NCI-H2227 treated with DMSO at 0.1 percent for 48 hours (cell line): ENCODE data around the gene TGFA.

ENCODE experiments used
- DNase-seq: peaks from one replicate; lab custom pipeline; 2025; lab: John Stamatoyannopoulos, UW

The TGFA gene

DNA sequence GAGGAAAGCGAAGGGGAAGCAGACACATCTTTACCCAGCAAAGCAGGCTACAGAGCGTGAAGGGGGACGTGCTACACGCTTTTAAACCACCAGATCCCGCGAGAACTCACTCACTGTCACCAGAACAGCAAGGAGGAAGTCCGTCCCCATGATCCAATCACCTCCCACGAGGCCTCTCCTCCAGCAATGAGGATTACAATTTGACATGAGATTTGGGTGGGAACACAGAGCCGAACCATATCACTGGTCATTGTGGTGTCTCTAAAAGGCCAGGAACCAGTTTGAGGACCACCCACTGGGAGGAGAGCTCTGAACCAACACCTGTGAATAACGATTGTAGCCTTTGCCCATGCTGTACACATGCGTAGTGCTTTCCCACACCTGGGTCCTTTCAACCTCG, 135.1 kb downstream of the TGFA start:
- no peak for DNase-seq

DNA sequence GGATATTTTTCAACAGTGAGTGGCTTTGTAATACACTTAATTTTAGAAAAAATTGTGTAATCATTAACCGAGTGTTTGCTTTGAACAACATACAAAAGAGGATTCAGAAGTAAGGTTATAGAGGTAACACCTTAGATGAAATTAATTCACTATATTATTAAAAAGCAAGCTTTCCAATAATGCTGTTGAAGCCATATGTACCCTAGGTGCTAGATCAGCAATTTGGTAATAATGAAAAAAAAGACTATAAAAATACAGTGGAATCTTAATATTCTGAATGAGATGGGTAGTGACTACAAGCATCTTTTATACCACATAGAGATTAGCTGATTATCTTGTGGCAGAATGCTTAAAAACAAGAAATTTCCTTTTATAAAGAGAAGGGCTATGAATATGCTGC, 136.6 kb downstream of the TGFA start:
- DNase-seq, result no peak

DNA sequence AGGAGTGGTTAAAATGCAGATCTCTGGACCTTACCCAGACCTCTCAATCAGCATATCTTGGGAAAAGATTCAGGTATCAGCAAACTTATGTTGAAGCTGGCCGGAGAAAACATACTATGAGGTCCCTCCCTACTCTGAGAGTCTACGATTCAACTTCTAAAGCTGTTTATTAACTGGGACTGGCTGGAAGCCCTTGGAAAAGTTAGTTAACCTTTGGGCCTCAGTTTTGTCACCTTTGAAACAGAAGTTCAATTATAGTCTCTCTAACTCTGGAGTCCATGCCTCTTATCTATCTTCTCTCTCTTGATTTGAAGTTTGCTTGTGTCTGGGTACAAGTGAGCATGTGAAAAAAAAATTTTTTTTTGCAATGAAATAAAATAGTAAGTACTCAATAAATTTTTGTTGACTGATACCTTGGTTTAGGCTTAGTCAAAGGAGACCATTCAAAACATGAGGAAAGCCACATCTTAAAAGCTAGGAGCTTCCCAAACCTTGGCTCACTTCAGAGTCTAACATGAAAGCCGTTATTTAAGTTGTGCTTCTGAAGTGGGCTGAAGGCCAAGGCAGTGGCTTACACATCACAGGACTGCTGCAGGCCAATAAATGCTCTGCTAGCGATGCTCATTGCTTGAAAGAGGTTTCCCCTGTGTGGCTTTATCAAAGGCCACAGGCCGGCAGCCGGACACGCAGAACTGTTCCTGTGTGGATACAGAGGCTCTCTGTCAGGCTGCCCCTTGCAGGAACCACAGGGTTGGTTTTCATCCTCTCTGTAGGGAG, 141.1 kb downstream of the TGFA start:
- DNase-seq, result no peak

DNA sequence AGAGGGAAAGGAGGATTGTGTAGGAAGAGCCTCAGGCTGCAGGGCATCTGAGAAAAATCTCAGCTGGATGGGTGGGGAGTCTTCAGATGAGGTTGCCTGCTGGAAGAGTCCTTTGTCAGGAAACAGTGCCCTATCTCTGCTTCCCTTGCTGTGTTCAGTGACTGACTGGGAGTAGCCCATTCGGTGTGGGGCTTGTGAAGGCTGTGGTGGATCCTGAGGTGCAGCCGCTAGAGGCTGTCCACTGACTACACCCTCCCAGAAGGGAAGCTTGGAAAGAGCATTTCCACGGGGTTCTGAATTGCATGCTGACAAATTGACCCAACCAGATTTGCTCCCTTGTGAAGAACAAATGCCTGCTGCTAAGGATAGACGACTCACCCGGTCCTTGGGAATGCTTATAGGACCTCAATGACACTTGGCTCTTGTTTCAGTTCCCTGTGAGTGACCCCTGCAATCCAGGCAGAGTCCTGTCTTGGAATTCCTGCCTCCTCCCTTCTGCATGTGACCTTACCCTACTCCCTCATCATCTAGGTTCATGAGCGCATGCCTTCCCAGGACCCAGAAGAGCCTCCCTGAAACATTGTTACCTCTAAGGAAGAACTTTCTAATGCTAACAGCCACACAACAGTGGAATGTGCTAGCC, 142.0 kb downstream of the TGFA start:
- DNase-seq, result no peak

DNA sequence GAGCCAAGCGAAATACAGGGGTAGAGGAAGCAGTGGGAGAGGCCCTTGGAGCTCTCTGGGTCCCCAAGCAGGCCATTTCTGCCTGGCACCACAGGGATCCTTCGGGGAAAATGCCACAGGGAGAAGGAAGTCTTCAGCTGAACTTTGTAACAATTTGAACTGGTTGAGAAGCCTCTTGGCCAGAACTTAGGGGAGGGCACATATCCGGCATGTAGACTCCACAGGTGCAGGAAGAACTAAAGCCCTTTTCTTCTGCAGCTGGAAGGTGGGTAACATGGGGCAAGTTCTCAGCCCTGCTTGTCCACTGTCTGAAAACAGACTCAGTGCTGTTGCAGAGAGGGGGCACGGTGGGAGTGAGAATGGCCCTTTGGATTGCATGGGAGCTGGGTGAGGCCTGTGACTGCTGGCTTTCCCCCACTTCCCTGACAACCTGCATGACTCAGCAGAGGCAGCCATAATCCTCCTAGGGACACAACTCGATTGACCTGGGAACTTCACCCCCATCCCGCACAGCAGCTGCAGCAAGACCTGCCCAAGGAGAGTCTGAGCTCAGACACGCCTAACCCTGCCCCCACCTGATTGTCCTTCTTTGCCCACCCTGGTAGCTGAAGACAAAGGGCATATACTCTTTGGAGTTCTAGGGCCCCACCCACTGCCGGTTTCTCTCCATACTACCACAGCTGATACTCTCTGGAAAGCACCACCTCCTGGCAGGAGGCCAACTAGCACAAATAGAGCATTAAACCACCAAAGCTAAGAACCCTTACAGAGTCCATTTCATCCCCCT, 150.2 kb downstream of the TGFA start:
- no peak for DNase-seq

DNA sequence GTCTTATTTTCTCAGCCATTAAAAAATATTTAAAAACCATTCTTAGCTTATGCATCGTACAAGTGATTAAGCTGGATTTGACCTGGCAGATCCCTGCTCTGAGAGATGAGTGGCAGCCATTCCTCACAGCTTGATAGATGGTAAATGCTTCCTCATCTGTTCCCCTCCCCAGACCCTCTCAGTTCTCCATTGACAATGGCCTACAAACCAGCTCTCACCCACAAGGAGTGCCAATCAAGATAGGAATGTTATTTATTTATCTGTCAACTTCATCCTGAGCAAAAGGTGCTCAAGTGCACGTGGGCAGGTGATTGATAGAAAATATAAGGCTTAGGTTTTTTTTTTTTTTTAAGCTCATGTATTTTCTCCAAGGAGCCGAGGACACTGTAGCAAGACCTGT, 153.1 kb downstream of the TGFA start:
- DNase-seq, result no peak

DNA sequence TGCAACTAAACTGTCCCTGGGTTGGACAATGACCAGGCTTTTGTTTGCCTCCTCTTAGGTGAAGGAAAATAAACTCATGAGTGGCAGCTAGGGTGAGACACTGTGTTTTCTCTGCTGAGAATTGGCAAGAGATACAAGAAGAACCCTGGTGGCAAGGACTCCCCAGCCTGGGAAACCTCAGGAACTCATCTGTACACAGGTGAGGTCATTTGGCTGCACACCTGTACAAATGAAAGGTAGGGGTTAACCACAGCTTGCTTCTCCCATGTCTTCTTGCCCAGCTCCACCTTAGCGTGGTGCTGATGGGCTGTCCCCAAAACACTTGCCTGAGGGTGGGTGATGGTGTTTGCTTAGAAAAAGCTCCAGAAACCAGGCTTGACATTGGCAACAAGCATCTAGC, 154.6 kb downstream of the TGFA start:
- DNase-seq, result no peak
